Mesendoderm (in vitro differentiated cells): Measurements from ENCODE around the gene BEGAIN.

Experiments used
- DNase-seq: peaks from one replicate; pipeline ENCODE4 v3.0.0; 2013
- H2AK5ac ChIP-seq: 2 replicates; pipeline ENCODE4 v1.6.1; 2013; ENCODE audit warnings: low read length, inconsistent platforms
- H2BK120ac ChIP-seq: 2 replicates; pipeline ENCODE4 v1.6.1; 2013; ENCODE audit warnings: low read depth, mild to moderate bottlenecking, low read length, moderate library complexity, mixed read lengths
- H2BK15ac ChIP-seq: replicated peaks from 2 replicates; pipeline ENCODE4 v1.6.1; 2013; ENCODE audit warnings: low read depth, mild to moderate bottlenecking, moderate library complexity
- H2BK5ac ChIP-seq: 2 replicates; pipeline ENCODE4 v1.6.1; 2013; ENCODE audit warnings: low read length, inconsistent platforms
- H3K18ac ChIP-seq: 2 replicates; pipeline ENCODE4 v1.6.1; 2013; ENCODE audit warnings: mild to moderate bottlenecking, low read length, mixed read lengths
- H3K23ac ChIP-seq: one replicate; pipeline ENCODE4 v1.6.1; 2013; ENCODE audit warnings: low read length
- H3K27ac ChIP-seq: 2 replicates; pipeline ENCODE4 v1.5.1; 2013; ENCODE audit warnings: low read depth, mild to moderate bottlenecking, inconsistent platforms, low read length, moderate library complexity
- H3K27me3 ChIP-seq: 2 replicates; pipeline ENCODE4 v1.6.1; 2013; ENCODE audit warnings: low read length, control low read depth, mild to moderate bottlenecking, inconsistent platforms; ENCODE audit not compliant: insufficient read depth, poor library complexity
- H3K36me3 ChIP-seq: 2 replicates; pipeline ENCODE4 v1.6.1; 2013; ENCODE audit warnings: low read length, inconsistent platforms; ENCODE audit not compliant: control insufficient read depth, insufficient read depth
- H3K4ac ChIP-seq: one replicate; pipeline ENCODE4 v1.6.1; 2013; ENCODE audit warnings: low read depth, mild to moderate bottlenecking, low read length, moderate library complexity
- H3K4me1 ChIP-seq: 2 replicates; pipeline ENCODE4 v1.6.1; 2013; ENCODE audit warnings: low read depth, low read length, inconsistent platforms; ENCODE audit not compliant: control insufficient read depth
- H3K4me2 ChIP-seq: 2 replicates; pipeline ENCODE4 v1.6.1; 2013; ENCODE audit warnings: low read length
- H3K4me3 ChIP-seq: 2 replicates; pipeline ENCODE4 v1.5.1; 2013; ENCODE audit warnings: mild to moderate bottlenecking, low read length
- H3K56ac ChIP-seq: one replicate; pipeline ENCODE4 v1.6.1; 2013; ENCODE audit warnings: low read length
- H3K79me1 ChIP-seq: 2 replicates; pipeline ENCODE4 v1.6.1; 2013; ENCODE audit warnings: low read length, inconsistent platforms
- H3K79me2 ChIP-seq: 2 replicates; pipeline ENCODE4 v1.6.1; 2013; ENCODE audit warnings: mild to moderate bottlenecking, low read length; ENCODE audit not compliant: control insufficient read depth, insufficient read depth
- H3K9ac ChIP-seq: 2 replicates; pipeline ENCODE4 v1.6.1; 2013; ENCODE audit warnings: low read length, inconsistent platforms
- H4K5ac ChIP-seq: one replicate; pipeline ENCODE4 v1.6.1; 2013; ENCODE audit warnings: low read length
- H4K8ac ChIP-seq: one replicate; pipeline ENCODE4 v1.6.1; 2013; ENCODE audit warnings: low read depth, mild to moderate bottlenecking, control low read depth, low read length, moderate library complexity
- WGBS: extraction: QIAGEN DNeasy Blood & Tissue Kit; methylation state at CpG from one replicate; pipeline ENCODE4 v1.1.7; 2013; ENCODE audit warnings: low lambda C conversion rate, missing lambda C conversion rate; ENCODE audit not compliant: insufficient coverage; ENCODE audit errors: extremely low coverage; 5-methylcytosine and 5-hydroxymethylcytosine counted together

Gene BEGAIN

DNA sequence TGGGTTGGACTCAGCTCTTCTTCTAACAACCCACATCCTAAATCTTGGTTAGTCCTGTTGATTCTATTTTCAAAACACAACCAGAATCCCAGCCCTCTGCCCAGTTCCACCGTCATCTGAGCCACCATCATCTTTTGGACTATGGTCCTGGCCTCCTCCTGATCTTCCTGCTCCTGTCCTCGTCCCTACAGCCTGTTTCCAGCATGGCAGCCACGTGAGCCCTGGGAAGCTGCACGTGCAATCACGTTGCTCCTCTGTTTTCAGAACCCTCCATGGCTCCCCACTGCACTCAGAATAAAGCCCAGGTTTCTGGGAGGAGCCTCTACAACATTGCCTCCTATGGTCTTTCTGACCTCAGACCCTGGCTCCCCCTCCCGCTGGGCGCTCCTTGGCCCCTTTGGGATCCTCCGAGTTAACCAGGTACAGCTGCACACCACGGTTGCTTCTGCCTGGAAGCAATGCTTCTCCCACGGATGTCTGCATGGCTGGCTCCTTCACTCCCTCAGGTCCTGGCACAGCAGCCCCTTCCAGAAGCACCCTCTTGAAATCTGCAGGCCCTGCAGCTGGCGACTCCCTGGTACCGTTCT lies 44.5 kb downstream of the BEGAIN start:
- Histone ChIP-seq H3K23ac (no peak overlapping the region), H3K27ac (no peak overlapping the region), H3K79me1 (no peaks in the 10 kb centered on the region), H2AK5ac (no peak overlapping the region), H3K4ac (no peak overlapping the region), H3K18ac (no peak overlapping the region), H2BK5ac (no peak overlapping the region), H3K4me1 (no peaks in the 10 kb centered on the region), H3K36me3 (no peaks in the 10 kb centered on the region), H3K4me2 (no peak overlapping the region), H3K9ac (no peak overlapping the region), H3K27me3 (no peaks in the 10 kb centered on the region), H3K56ac (no peak overlapping the region), H2BK15ac (no peak overlapping the region), H3K4me3 (no peak overlapping the region), H3K79me2 (no peaks in the 10 kb centered on the region), H2BK120ac (no peak overlapping the region), H4K5ac (no peak overlapping the region), H4K8ac (no peak overlapping the region)
- DNase-seq = no peak
- WGBS = no CpG with 5 or more reads among the region's 12 CpGs

DNA sequence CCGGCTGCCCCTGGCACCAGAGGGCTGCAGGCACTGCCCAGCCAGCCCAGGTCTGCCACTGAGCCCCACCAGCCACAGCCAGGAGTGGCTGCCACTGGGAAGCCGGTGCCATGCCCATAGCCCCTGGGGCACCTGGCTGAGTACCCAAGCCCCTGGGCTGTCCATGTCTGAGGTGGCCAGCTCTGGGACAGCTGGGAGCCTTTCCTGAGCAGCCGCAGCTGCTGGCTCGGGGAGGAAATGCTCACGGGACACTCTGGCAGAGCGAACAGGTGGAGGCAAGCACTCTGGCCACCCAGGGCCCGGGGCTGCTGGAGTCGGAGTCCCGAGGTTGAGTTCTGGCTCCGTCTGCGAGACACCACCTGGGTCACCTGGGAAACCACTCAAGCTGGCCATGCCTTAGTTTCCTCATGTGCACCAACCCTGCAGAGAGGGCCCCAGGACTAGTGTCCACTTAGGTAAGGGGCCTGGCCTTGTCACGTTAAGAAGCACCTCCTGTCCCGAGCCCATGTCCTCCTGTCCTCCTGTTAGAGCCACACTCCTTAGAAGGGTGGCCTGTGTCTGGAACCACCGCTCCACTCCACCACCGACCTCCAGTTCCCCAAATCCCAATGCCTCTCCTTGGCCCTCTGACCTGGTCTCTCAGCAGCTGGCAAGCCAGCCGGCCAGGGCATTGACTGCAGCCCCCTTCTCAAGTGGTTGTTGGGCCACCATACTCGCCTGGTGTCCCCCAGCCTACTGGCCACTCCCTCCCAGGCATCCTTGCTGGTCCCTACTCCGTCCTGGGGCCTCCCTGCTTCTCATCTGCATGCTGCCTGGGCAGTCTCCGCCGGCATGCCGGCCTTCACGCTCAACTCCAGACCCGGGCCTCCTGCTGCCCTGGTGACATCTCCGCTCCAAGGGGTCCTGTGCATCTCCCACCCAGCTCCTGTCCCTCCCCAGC lies 45.3 kb downstream of the BEGAIN start:
- no peak overlapping the region for H2BK5ac ChIP-seq
- no peak for DNase-seq
- H3K79me2 ChIP-seq = no peaks in the 10 kb centered on the region
- H3K9ac ChIP-seq = no peak overlapping the region
- no peaks in the 10 kb centered on the region for H3K4me1 ChIP-seq
- H3K27ac ChIP-seq = no peak overlapping the region
- no peaks in the 10 kb centered on the region for H3K27me3 ChIP-seq
- H3K36me3 ChIP-seq = no peaks in the 10 kb centered on the region
- H3K56ac ChIP-seq = no peak overlapping the region
- no CpG with 5 or more reads among the region's 24 CpGs for WGBS
- no peak overlapping the region for H2AK5ac ChIP-seq
- H2BK120ac ChIP-seq = no peak overlapping the region
- H3K4ac ChIP-seq = no peak overlapping the region
- no peak overlapping the region for H3K4me2 ChIP-seq
- no peak overlapping the region for H3K23ac ChIP-seq
- no peak overlapping the region for H3K4me3 ChIP-seq
- no peak overlapping the region for H4K5ac ChIP-seq
- H2BK15ac ChIP-seq = no peak overlapping the region
- no peaks in the 10 kb centered on the region for H3K79me1 ChIP-seq
- no peak overlapping the region for H4K8ac ChIP-seq
- H3K18ac ChIP-seq = no peak overlapping the region

DNA sequence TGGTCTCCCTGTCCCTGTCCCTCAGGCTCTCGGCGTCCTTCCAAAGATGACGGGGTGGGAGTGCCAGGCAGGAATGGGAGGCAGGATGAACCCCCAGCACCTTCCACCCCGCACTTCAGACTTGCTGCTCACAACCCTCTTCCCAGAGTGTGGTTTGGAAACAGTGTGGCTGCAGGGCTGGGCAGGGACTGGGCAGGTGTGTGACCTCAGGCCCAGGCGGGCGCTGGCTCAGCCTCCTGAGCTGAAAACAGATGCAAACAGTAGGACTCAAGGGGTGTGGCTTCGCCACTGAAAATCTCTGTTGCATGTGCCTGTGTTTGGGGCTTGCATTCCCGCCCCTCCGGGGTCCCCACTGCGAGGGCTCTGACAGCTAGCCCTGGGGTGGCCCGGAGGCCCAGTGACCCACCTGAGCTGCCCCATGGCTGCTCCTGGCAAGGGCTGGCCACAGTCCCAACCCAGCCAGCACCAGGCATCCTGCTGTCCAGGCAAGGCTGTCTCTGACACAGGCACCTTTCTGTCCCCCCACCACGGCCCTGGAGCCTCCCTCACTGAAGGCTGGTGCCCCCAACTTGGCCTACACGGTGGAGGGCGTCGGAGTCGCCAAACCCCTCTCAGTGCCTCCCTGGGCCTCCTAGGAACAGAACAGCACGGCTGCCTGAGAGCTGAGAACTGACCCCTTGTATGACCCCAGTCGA lies 46.1 kb downstream of the BEGAIN start:
- no CpG with 5 or more reads among the region's 18 CpGs for WGBS

DNA sequence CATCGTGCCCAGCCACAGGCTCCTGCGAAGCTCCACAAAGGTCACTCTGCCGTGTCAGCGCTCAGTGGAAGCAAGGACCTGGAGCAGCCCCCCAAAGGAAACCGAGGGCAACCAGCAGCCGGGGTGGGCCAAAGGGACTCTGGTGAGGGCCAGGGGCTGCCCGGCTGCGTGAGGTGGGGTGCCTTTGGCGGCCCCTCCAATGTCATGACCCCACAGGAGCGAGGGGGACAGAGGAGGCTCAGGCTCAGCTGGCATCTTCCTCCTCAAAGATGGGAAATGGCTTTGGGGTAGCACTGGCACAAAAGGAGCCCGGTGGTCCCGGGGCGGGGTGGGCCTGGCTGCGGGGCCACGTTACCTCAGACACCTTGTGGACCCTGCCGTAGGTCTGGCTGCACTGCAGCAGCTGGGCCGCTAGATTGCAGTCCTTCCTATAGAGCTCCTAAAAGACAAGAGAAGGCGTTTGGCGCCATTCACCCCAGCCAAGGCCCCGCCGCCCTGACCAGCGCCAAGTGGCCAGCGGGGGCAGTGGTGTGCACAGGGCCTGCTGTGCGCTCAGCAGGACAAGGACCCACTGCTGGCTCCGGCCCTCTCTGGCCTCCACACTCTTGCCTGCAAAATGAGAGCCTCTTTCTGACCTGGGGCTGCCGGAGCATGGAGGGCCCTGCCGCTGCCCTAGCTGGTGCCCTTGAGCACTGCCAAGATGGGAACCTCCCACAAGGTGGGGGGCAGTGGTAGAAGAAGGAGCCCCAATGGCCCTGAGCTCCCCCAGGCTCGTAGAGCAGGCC lies 46.9 kb downstream of the BEGAIN start:
- Histone ChIP-seq H3K27ac (no peak overlapping the region), H3K23ac (no peak overlapping the region), H3K4ac (no peak overlapping the region), H3K9ac (no peak overlapping the region), H3K56ac (no peak overlapping the region), H2AK5ac (no peak overlapping the region), H4K8ac (no peak overlapping the region), H2BK15ac (no peak overlapping the region), H3K18ac (no peak overlapping the region), H3K79me1 (no peaks in the 10 kb centered on the region), H3K4me3 (no peak overlapping the region), H3K4me2 (no peak overlapping the region), H3K79me2 (no peaks in the 10 kb centered on the region), H2BK120ac (no peak overlapping the region), H3K36me3 (no peaks in the 10 kb centered on the region), H3K4me1 (no peaks in the 10 kb centered on the region), H2BK5ac (no peak overlapping the region), H4K5ac (no peak overlapping the region), H3K27me3 (no peaks in the 10 kb centered on the region)
- WGBS = no CpG with 5 or more reads among the region's 28 CpGs
- DNase-seq = peak; percentile 45

More for the DNA sequence above, 46.1 kb downstream of the BEGAIN start:
- Histone ChIP-seq H2BK5ac (no peak overlapping the region), H2BK15ac (no peak overlapping the region), H3K9ac (no peak overlapping the region), H3K4me3 (no peak overlapping the region), H3K79me2 (no peaks in the 10 kb centered on the region), H3K4ac (no peak overlapping the region), H3K56ac (no peak overlapping the region), H3K4me2 (no peak overlapping the region), H3K27ac (no peak overlapping the region), H3K79me1 (no peaks in the 10 kb centered on the region), H4K5ac (no peak overlapping the region), H3K18ac (no peak overlapping the region), H3K4me1 (no peaks in the 10 kb centered on the region), H4K8ac (no peak overlapping the region), H3K27me3 (no peaks in the 10 kb centered on the region), H3K36me3 (no peaks in the 10 kb centered on the region), H2BK120ac (no peak overlapping the region), H2AK5ac (no peak overlapping the region), H3K23ac (no peak overlapping the region)
- no peak for DNase-seq

DNA sequence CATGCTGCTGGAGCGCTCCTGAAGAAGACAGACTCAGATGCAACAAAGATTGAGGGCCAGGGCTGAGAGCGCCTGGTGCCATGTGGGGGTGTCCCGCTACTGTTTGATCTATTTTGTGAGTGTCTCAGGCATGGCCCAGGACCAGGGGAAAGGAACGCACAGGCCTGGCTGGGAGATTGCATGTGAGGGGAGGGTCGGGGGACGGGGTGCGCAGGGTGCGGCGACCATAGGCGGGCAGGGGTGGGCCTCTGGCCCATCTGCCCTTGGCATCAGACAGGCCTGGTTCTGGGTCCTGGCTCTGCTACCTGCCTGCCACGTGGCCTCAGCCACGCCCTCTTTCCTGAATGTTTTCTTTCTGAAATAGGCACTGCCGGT lies 47.5 kb downstream of the BEGAIN start:
- H3K4me2 ChIP-seq = no peak overlapping the region
- no peak overlapping the region for H4K5ac ChIP-seq
- no peak overlapping the region for H2BK5ac ChIP-seq
- no peaks in the 10 kb centered on the region for H3K27me3 ChIP-seq
- H3K27ac ChIP-seq = no peak overlapping the region
- no peak overlapping the region for H4K8ac ChIP-seq
- no peaks in the 10 kb centered on the region for H3K36me3 ChIP-seq
- WGBS = no CpG with 5 or more reads among the region's 13 CpGs
- H3K9ac ChIP-seq = no peak overlapping the region
- H3K4ac ChIP-seq = no peak overlapping the region
- no peak for DNase-seq
- no peak overlapping the region for H2BK15ac ChIP-seq
- no peak overlapping the region for H3K23ac ChIP-seq
- H3K4me1 ChIP-seq = no peaks in the 10 kb centered on the region
- H2AK5ac ChIP-seq = no peak overlapping the region
- H3K4me3 ChIP-seq = no peak overlapping the region
- no peak overlapping the region for H3K56ac ChIP-seq
- H3K79me1 ChIP-seq = no peaks in the 10 kb centered on the region
- no peak overlapping the region for H2BK120ac ChIP-seq
- H3K18ac ChIP-seq = no peak overlapping the region
- no peaks in the 10 kb centered on the region for H3K79me2 ChIP-seq
